Measurements from ENCODE around the gene MED29.
"Not testable (repeated sequence)": the region's sequence is repeated elsewhere in the genome, so short reads cannot be mapped to it uniquely, and the experiment has no call there.

The MED29 gene

DNA sequence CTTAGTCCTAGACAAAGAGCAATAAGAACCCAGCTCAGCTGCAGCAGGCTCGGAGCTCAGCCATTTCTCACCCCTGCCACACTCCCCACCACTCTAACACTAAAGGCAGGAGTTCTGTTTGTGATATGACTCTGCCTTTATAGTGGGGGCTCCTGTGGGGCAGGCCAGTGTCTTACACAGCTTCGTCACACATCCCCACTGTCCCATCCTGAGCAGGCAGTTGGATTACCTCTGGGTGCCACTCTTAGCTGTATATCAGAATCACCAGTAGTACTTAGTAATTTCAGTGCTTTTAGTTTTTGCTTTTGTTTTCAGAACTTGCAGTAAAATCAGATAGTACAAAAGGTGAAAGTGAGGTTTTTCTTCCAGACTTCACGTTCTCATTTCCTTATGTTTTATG is 32.2 kb upstream of the MED29 start:
- Mint-ChIP-seq H3K4me3 (no peak overlapping the region), H3K27ac (no peak overlapping the region), H3K27me3 (no peaks in the 10 kb centered on the region), H3K9me3 (no peaks in the 10 kb centered on the region), H3K36me3 (ENCODE audit: low read depth) (peaks cover 96% of the 10 kb centered on the region), H3K4me1 (ENCODE audit: low read depth) (peaks cover 11% of the 10 kb centered on the region)
- no peak for DNase-seq

DNA sequence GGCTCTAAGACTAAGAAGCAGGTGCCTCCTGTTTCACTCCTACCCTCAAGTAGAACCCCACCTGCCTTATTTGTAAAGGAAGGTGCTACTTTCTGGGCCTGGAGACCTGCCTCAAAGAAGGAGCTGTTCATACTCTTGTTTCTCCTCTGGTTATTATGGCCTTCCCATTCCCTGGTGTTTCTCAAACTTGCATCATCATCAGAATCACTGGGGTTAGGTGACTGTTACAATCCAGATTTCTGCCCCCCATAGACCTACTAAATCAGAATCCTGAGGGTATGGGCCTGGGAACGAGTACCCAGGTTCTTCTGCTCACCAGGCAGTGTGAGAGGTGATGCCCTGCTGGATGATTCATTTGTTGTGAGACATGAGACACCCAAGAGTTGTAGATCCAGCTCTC is 30.6 kb upstream of the MED29 start:
- Mint-ChIP-seq H3K27ac (peak overlapping the region; percentile 27), H3K4me3 (no peak overlapping the region), H3K9me3 (no peaks in the 10 kb centered on the region), H3K27me3 (no peaks in the 10 kb centered on the region), H3K36me3 (ENCODE audit: low read depth) (peaks cover 95% of the 10 kb centered on the region), H3K4me1 (ENCODE audit: low read depth) (peaks cover 13% of the 10 kb centered on the region)
- no peak for DNase-seq

DNA sequence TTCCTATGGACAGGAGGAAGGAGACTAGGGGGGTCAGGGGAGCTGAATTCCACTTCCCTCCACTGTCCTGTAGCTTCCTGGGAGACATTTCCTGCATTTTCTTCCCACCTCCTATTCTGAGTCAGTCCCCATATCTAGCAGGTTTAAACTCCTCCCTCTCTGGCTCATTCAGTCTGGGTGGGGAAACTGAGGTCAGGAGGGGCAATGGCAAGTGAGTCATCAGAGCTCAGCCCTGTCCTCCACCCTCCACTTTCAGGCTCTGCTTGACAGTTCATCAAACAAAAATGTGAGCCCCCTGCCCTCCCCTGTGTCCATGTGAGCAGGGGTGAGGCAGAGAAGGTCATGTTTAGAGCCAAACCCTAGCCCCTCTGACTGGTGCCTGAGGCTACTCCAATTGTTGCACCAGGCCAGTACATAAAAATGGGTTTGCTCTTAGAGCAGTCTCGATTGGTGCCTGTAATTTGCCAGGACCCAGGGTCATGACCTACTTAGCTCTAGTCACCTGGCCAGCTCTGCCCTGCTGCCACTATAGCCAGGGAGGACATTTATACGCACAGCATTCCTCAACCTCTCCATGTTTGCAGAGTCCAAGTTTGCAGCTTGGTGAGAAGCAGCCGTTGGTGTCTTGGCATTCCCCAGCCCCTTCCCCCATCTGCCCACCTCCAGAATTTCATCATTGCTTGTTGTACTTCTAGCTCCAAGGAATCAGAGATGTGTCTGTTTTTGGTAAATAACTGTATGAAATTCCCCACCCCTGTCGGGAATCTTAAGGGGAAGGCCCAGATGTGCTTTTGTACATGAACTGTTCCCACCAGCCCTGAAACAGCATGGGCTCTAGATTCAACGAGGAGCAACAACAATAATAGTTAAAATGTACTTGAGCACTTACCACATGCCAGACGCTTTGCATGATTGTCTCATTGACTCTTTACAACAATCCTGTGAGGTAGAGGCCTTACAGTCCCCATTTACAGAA is 28.2 kb upstream of the MED29 start:
- peak overlapping the region; percentile 64 for H3K27ac Mint-ChIP-seq

DNA sequence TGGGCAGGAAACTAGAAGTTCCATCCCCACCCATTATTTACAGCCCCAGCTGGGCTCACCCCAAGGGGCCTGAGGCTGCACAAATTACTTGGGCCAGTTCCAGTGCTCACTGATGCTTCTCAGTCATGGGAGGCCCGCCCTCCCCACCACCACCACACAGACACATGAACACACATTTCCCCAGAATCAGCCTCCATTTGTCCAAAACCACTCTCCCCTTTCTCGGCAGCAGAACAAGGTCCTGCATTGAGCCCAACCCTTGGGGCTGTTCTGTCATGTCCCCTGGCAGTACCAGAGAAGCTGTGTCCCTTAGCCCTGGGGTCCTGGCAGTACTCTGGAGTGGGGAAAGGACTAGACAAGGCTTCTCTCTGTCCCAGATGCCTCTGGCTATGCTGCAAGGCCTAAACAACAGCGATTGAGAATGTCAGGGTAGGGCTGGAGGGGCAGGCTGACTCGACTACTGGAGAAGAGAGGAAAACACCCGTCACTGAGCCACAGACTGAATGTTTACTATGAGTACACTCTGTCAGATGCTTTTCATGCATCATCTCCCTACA is 27.2 kb upstream of the MED29 start:
- no peaks in the 10 kb centered on the region for H3K9me3 Mint-ChIP-seq
- no peaks in the 10 kb centered on the region for H3K27me3 Mint-ChIP-seq
- peaks cover 13% of the 10 kb centered on the region for H3K4me1 Mint-ChIP-seq (ENCODE audit: low read depth)
- H3K4me3 Mint-ChIP-seq = no peak overlapping the region
- no peak for DNase-seq
- H3K36me3 Mint-ChIP-seq (ENCODE audit: low read depth) = peaks cover 78% of the 10 kb centered on the region
- H3K27ac Mint-ChIP-seq = peak overlapping the region; percentile 71

More for the DNA sequence above, 28.2 kb upstream of the MED29 start:
- peaks cover 13% of the 10 kb centered on the region for H3K4me1 Mint-ChIP-seq (ENCODE audit: low read depth)
- DNase-seq = no peak
- no peaks in the 10 kb centered on the region for H3K27me3 Mint-ChIP-seq
- peaks cover 80% of the 10 kb centered on the region for H3K36me3 Mint-ChIP-seq (ENCODE audit: low read depth)
- H3K9me3 Mint-ChIP-seq = no peaks in the 10 kb centered on the region
- no peak overlapping the region for H3K4me3 Mint-ChIP-seq

DNA sequence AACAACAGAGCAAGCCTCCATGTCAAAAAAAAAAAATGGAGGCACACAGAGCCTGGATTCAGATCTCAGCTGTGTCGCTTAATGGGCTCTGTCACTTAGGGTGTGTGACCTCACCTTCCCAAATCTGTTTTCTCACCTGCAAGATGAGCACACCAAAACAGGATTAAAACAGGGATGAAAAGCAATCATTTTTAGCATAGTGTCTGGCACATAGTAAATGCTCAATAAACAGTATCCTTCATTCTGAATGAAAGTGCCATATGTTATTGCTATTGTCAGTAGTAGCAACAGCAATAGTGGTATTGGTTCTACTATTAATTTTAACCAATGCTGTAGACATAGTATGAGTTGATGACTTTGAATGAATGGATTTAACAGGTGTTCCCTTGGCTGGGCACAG is 25.6 kb upstream of the MED29 start:
- Mint-ChIP-seq H3K27me3 (no peaks in the 10 kb centered on the region), H3K4me3 (no peak overlapping the region), H3K9me3 (no peaks in the 10 kb centered on the region), H3K27ac (no peak overlapping the region), H3K36me3 (ENCODE audit: low read depth) (peaks cover 80% of the 10 kb centered on the region), H3K4me1 (ENCODE audit: low read depth) (peaks cover 13% of the 10 kb centered on the region)
- DNase-seq = no peak

DNA sequence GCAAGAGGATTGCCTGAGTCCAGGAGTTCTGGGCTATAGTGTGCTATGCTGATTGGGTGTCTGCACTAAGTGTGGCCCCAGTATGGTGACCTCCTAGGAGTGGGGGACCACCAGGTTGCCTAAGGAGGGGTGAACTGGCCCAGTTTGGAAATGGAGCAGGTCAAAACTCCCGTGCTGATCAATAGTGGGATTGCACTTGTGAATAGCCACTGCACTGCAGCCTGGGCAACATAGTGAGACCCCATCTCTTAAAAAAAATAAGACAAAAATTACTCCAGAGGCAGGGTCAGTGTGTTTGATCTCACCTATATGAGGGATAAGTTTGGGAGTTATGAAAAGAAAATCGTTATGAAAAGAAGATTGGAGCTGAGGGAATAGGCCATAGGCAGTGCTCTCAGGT is 22.0 kb upstream of the MED29 start:
- Mint-ChIP-seq H3K27me3 (no peaks in the 10 kb centered on the region), H3K36me3 (ENCODE audit: low read depth) (peaks cover 72% of the 10 kb centered on the region), H3K4me1 (ENCODE audit: low read depth) (peaks cover under 1% of the 10 kb centered on the region), H3K4me3 (no peak overlapping the region), H3K9me3 (no peaks in the 10 kb centered on the region), H3K27ac (no peak overlapping the region)
- DNase-seq = no peak

DNA sequence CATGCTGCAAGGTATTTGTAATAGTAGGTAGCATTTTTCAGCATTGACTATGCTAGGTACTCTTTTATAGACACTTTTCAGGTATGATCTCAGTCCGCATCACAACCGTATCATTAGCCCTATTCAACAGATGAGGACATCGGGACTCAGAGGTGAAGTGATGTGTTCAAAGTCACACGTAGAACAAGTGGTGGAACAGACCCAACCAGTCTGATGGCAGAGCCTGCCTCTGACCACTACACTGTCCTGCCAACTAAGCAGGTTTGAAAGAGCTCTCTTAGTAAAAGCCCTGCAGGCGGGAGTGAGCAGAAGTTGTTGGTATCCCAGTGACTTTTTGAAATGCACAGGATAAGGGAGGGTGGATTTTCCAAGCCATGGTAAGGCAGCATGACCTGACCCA is 20.4 kb upstream of the MED29 start:
- Mint-ChIP-seq H3K4me3 (no peak overlapping the region), H3K4me1 (ENCODE audit: low read depth) (no peaks in the 10 kb centered on the region), H3K9me3 (no peaks in the 10 kb centered on the region), H3K27me3 (no peaks in the 10 kb centered on the region), H3K27ac (peak overlapping the region; percentile 4), H3K36me3 (ENCODE audit: low read depth) (peaks cover 72% of the 10 kb centered on the region)
- DNase-seq = no peak

DNA sequence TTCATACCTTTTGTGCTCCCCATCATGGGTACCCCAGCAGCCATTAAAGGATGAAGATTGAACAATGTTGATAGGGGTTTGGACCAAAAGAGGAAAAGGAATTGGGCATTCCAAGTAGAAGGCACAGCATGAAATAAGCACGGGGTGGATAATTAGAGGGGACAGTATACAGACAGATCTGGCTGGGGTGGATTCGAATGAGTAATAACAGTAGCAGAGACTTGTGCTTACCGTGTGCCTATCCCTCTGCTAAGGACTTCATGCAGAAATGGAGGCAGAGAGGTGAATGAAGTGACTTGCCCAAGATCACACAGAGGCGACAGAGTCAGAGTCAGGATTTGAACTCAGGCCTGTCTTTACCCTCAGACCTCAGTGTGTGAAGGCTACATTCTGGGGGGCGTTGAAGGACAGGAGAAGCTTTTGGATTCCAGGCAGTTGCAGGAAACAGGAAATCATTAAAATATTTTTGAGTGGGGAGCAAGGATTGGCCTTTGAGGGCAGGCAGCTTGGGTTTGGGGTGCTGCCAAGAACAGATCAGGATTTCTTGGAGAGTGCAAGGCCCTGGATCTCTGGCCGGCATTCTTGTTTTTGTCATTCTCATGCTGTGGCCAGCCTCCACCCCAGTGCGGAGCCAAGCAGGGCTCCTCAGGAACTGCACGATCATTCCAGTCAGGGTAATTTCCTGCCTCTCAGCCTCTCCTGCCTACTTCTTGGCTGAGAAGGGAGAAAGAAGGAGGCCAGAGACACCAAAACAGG is 19.0 kb upstream of the MED29 start:
- Mint-ChIP-seq H3K27ac (peak overlapping the region; percentile 48), H3K27me3 (no peaks in the 10 kb centered on the region), H3K4me1 (ENCODE audit: low read depth) (no peaks in the 10 kb centered on the region), H3K4me3 (no peak overlapping the region), H3K36me3 (ENCODE audit: low read depth) (peaks cover 80% of the 10 kb centered on the region), H3K9me3 (no peaks in the 10 kb centered on the region)
- no peak for DNase-seq

DNA sequence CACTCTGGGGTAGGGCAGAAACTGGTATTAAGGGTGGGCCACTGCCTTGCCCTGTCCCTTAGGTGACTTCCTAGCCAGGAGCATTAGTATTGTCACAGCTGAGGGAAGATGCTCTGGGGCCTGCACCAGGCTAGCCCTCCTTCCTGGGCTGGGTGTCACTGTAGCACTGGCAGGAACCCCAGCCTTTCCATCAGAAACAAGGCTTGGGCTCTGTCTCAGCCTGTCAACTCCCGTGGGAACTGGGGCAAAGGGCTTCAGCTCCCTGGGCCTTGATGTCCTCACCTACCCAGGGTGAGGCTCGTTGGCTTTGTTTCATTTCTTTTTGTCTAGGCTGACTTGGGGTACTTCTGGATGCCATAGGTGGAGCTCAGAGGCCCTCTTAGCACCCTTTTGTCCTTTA is 18.2 kb upstream of the MED29 start:
- no peaks in the 10 kb centered on the region for H3K4me1 Mint-ChIP-seq (ENCODE audit: low read depth)
- DNase-seq = no peak
- no peaks in the 10 kb centered on the region for H3K9me3 Mint-ChIP-seq
- H3K4me3 Mint-ChIP-seq = no peak overlapping the region
- H3K36me3 Mint-ChIP-seq (ENCODE audit: low read depth) = peaks cover 87% of the 10 kb centered on the region
- H3K27ac Mint-ChIP-seq = peak overlapping the region; percentile 19
- H3K27me3 Mint-ChIP-seq = no peaks in the 10 kb centered on the region

DNA sequence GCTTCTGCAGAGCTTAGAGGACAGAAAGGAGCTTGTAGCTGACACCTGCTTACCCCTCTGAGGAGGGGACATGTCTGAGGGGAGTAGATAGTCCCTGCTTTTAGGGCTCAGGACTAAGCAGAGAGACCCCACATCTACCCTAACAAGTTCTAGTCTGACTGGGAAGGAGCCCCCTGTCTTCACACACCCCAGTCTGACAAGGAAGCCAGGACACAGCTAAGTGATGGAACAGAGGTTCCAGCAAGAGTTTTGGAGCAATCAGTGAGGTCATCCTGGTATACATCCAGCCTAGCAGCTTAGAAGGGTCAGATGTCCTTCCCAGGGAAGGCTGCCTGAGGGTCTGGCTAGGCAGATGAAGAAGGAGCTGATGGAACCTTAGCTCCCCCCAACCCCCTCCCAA is 15.2 kb upstream of the MED29 start:
- no peaks in the 10 kb centered on the region for H3K4me1 Mint-ChIP-seq (ENCODE audit: low read depth)
- DNase-seq = no peak
- H3K4me3 Mint-ChIP-seq = no peak overlapping the region
- H3K9me3 Mint-ChIP-seq = no peaks in the 10 kb centered on the region
- peaks cover 86% of the 10 kb centered on the region for H3K36me3 Mint-ChIP-seq (ENCODE audit: low read depth)
- peak overlapping the region; percentile 13 for H3K27ac Mint-ChIP-seq
- no peaks in the 10 kb centered on the region for H3K27me3 Mint-ChIP-seq

DNA sequence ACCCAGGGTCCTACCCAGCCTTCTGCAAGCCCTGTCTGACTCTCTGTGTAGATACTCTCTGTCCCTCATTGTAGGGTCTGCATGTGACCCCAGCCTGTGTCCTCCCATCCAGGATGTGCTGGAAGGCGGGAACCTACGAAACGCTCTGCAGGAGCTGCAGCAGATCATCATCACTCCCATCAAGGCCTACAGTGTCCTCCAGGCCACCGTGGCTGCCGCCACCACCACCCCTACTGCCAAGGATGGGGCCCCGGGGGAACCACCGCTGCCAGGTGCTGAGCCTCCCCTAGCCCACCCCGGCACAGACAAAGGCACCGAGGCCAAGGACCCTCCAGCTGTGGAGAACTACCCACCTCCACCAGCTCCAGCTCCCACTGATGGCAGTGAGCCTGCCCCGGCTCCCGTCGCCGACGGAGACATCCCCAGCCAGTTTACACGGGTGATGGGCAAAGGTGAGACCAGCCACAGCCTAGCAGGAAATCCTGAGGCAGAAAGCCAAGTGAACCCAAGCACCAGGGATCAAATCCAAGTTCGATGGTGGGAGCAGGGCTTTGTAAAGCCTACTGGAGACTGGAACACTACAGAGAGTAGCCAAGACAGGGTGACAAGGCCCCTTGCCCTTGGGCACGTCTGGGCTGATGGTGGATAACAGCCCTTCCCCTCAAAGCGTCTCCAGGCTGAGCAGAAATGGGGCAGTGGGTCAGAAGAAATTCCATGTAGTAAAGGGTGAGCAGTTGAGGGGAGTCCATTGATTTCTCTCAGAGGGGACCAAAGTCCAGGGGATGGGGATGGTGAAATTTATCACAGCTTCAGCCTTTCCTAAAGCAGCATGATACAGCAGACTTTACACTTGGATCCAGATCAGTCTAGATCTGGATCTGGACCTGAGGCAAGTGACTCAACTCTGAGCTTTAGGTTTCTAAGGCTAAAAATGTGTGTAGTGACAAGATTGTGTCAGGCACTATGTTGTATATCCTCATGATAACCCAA is 13.5 kb upstream of the MED29 start:
- peak overlapping the region; percentile 48 for H3K27ac Mint-ChIP-seq

DNA sequence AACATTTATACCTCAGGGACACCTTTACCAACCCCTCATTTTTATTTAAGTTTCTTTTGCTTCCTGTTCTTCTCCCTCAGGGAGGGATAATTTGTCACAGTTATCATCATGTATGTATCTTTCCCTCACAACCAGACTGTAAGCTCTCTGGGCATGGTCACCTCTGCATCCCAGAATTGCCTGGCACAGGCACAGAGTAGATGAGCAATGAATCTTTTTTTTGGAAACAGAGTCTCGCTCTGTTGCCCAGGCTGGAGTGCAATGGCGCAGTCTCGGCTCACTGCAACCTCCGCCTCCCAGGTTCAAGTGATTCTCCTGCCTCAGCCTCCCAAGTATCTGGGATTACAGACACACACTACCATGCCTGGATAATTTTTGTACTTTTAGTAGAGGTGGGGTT is 11.8 kb upstream of the MED29 start:
- not testable (repeated sequence) for H3K9me3 Mint-ChIP-seq; DNase-seq; H3K27me3 Mint-ChIP-seq; H3K4me3 Mint-ChIP-seq; H3K4me1 Mint-ChIP-seq (ENCODE audit: low read depth)
- H3K36me3 Mint-ChIP-seq (ENCODE audit: low read depth) = peaks cover 95% of the 10 kb centered on the region
- H3K27ac Mint-ChIP-seq = peak overlapping the region; percentile 73

More for the DNA sequence above, 13.5 kb upstream of the MED29 start:
- Mint-ChIP-seq H3K4me3 (no peak overlapping the region), H3K9me3 (no peaks in the 10 kb centered on the region), H3K4me1 (ENCODE audit: low read depth) (no peaks in the 10 kb centered on the region), H3K27me3 (no peaks in the 10 kb centered on the region), H3K36me3 (ENCODE audit: low read depth) (peaks cover 88% of the 10 kb centered on the region)
- no peak for DNase-seq

DNA sequence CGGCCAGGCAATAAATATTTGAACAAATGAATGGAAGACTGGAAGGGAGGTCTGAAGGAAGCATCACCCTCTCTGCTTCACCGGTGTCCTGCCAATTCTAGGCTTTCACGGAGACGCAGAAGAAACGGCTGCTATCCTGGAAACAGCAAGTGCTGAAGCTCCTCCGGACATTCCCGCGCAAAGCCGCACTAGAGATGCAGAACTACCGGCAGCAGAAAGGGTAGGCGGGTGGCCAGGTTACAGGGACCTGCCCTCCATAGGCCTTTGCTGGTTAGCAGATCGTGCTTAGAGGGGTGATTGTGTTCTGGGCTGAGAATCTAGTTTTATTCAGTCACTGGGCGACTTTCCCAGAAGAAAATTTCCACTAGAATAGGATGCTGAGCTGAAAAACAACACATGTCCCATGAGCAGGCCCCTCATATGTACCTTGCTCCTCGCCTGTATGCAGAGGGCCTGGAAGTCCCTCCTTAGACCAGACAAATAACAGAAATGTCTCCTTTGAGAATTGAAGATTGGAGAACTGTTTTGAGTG is 11.2 kb upstream of the MED29 start:
- H3K4me3 Mint-ChIP-seq = no peak overlapping the region
- no peaks in the 10 kb centered on the region for H3K9me3 Mint-ChIP-seq
- H3K4me1 Mint-ChIP-seq (ENCODE audit: low read depth) = no peaks in the 10 kb centered on the region
- H3K36me3 Mint-ChIP-seq (ENCODE audit: low read depth) = peaks cover 94% of the 10 kb centered on the region
- no peak for DNase-seq
- no peak overlapping the region for H3K27ac Mint-ChIP-seq
- no peaks in the 10 kb centered on the region for H3K27me3 Mint-ChIP-seq

Measured in activated T-cell treated with anti-CD3 and anti-CD28 coated beads, Interleukin-2, amount 50 U/mL, for 24 hours (primary cell).